B cell (primary cell): ENCODE results near the gene PLEKHJ1. TPM values are rescaled to one million over a fixed set of nuclear protein-coding genes. Genes with fewer than 3 reads are reported as not detected.

Source experiments
- ATAC-seq: fragments of 200-7000 bp; cut with Tn5 transposase; one replicate; pipeline ENCODE4 v1.10.0; 2021; ENCODE audit warnings: low read depth, mild to moderate bottlenecking, moderate number of reproducible peaks, moderate library complexity
- CTCF ChIA-PET: fragments of 350-600 bp; sonication (Branson Sonifier 250); formaldehyde crosslinking; loops from one replicate; lab custom pipeline; 2021; ENCODE audit warnings: antibody characterized with exemption, inconsistent platforms; lab: Charles Lee
- POLR2A ChIA-PET: fragments of 350-600 bp; sonication (Branson Sonifier 250); formaldehyde crosslinking; loops from one replicate; lab custom pipeline; 2021; ENCODE audit warnings: antibody characterized with exemption; lab: Charles Lee
- DNase-seq: peaks from one replicate; pipeline ENCODE4 v3.0.0; 2013
- H2AFZ ChIP-seq: 2 replicates; pipeline ENCODE4 v1.6.1; 2012; ENCODE audit warnings: mild to moderate bottlenecking, low read depth, low read length; ENCODE audit not compliant: insufficient read depth, poor library complexity, severe bottlenecking
- H3K27ac ChIP-seq, 2 donors: 1 replicate in 1 of 2; 2 replicates in 1 of 2; pipeline ENCODE4 v1.5.1; 2012 to 2013; ENCODE audit warnings: low read length in 2 of 2, mild to moderate bottlenecking in 2 of 2, moderate library complexity in 1 of 2
- H3K27me3 ChIP-seq, 4 experiments: fragments of 200-600 bp in 1 of 4; sonication (generic) in 1 of 4; replicated peaks in 1 of 4; 1 replicate in 2 of 4; 2 replicates in 2 of 4; pipeline versions ENCODE4 v1.6.1 to v1.7.0; 2013 to 2016; ENCODE audit warnings: low read length in 3 of 4, mild to moderate bottlenecking in 2 of 4, mixed read lengths in 1 of 4, moderate library complexity in 1 of 4; ENCODE audit not compliant: insufficient read depth in 4 of 4, control insufficient read depth in 3 of 4; ENCODE audit errors: control extremely low read depth in 1 of 4
- H3K36me3 ChIP-seq, 2 experiments: replicated peaks in 1 of 2; 1 replicate in 1 of 2; 2 replicates in 1 of 2; pipeline versions ENCODE4 v1.6.1 to v1.7.1; 2013; ENCODE audit warnings: low read length in 1 of 2; ENCODE audit not compliant: insufficient read depth in 2 of 2, control insufficient read depth in 1 of 2; ENCODE audit errors: control extremely low read depth in 1 of 2, extremely low read depth in 1 of 2
- H3K4me1 ChIP-seq, 2 donors: fragments of 200-600 bp in 1 of 2; sonication (generic) in 1 of 2; 1 replicate in 1 of 2; 2 replicates in 1 of 2; pipeline versions ENCODE4 v1.5.1 to v1.6.1; 2013 to 2017; ENCODE audit warnings: low read length in 2 of 2; ENCODE audit not compliant: control insufficient read depth in 2 of 2, insufficient read depth in 2 of 2
- H3K4me2 ChIP-seq: replicated peaks from 2 replicates; pipeline ENCODE3; 2012; ENCODE audit warnings: mild to moderate bottlenecking, low read depth, low read length; ENCODE audit not compliant: poor library complexity, severe bottlenecking
- H3K4me3 ChIP-seq, 5 experiments: fragments of 200-600 bp in 1 of 5; sonication (generic) in 1 of 5; 1 replicate in 3 of 5; 2 replicates in 2 of 5; pipeline versions ENCODE4 v1.5.1 to v1.7.0; 2011 to 2016; ENCODE audit warnings: low read length in 4 of 5, mild to moderate bottlenecking in 4 of 5, low read depth in 2 of 5, control low read depth in 1 of 5, moderate library complexity in 1 of 5; ENCODE audit not compliant: insufficient read depth in 1 of 5; ENCODE audit errors: control extremely low read depth in 1 of 5, extremely low read depth in 1 of 5
- H3K79me2 ChIP-seq: fragments of 200-600 bp; sonication (generic); one replicate; pipeline ENCODE4 v1.6.0; 2016; ENCODE audit warnings: low read length; ENCODE audit not compliant: control insufficient read depth, insufficient read depth
- H3K9ac ChIP-seq: fragments of 200-600 bp; sonication (generic); 2 replicates; pipeline ENCODE4 v1.6.1; 2017; ENCODE audit warnings: mild to moderate bottlenecking, low read length, moderate library complexity
- H3K9me3 ChIP-seq, 3 donors: one replicate each; pipeline versions ENCODE4 v1.6.1 to v1.7.1; 2013; ENCODE audit warnings: low read length in 2 of 3; ENCODE audit not compliant: control insufficient read depth in 2 of 3, insufficient read depth in 1 of 3; ENCODE audit errors: control extremely low read depth in 1 of 3
- H4K20me1 ChIP-seq: 2 replicates; pipeline ENCODE4 v1.6.0; 2012; ENCODE audit warnings: mild to moderate bottlenecking, low read length; ENCODE audit not compliant: insufficient read depth, control insufficient read depth, poor library complexity, severe bottlenecking
- H3K27ac Mint-ChIP-seq: one replicate; pipeline ENCODE4 v1.8.0; 2021; ENCODE audit warnings: mixed read lengths
- H3K27me3 Mint-ChIP-seq: one replicate; pipeline ENCODE4 v1.8.0; 2021; ENCODE audit warnings: mixed read lengths
- H3K4me1 Mint-ChIP-seq: one replicate; pipeline ENCODE4 v1.8.0; 2021; ENCODE audit warnings: mixed read lengths
- H3K4me3 Mint-ChIP-seq: one replicate; pipeline ENCODE4 v1.8.0; 2021; ENCODE audit warnings: mixed read lengths
- H3K9me3 Mint-ChIP-seq: one replicate; pipeline ENCODE4 v1.8.0; 2022; ENCODE audit warnings: mixed read lengths; ENCODE audit not compliant: insufficient read depth
- EZH2 ChIP-seq: IDR thresholded peaks from 2 replicates; pipeline ENCODE4 v1.6.1; 2012; ENCODE audit warnings: borderline replicate concordance, low read depth, mild to moderate bottlenecking, moderate library complexity, low read length; ENCODE audit not compliant: insufficient read depth, poor library complexity, severe bottlenecking
- WGBS: methylation state at CpG from one replicate; pipeline ENCODE4 v1.1.5; 2013; ENCODE audit warnings: missing lambda C conversion rate; ENCODE audit not compliant: insufficient coverage; 5-methylcytosine and 5-hydroxymethylcytosine counted together
- intact Hi-C: fragments of 100-400 bp; cut with micrococcal nuclease; formaldehyde crosslinking; loops from one replicate; pipeline ENCODE4 v1.10.0; 2022
- polyA plus RNA-seq: library from polyadenylated mRNA; depleted of rRNA; stranded (reverse); fragments of >200 nt; gene quantifications from 2 replicates; pipeline ENCODE4 v1.2.3, GENCODE V29; 2012
- total RNA-seq, 2 donors: library from RNA; stranded (reverse); fragments of 120-200 nt in 1 of 2; gene quantifications; 1 replicate in 1 of 2; 2 replicates in 1 of 2; pipeline versions ENCODE4 v1.2.3 to v1.2.4, GENCODE V29; 2013 to 2022
- TF ChIP-seq, protein P1 (sequence below): fragments of 200-600 bp; IDR thresholded peaks from one replicate; pipeline ENCODE4 v1.8.0; 2022; ENCODE audit warnings: antibody characterized with exemption, mild to moderate bottlenecking

Gene PLEKHJ1
- total and polyA plus RNA-seq, 2 donors (not counting 1 experiment from before 2014, with no cell fraction given) = 86.7 to 117 TPM

DNA sequence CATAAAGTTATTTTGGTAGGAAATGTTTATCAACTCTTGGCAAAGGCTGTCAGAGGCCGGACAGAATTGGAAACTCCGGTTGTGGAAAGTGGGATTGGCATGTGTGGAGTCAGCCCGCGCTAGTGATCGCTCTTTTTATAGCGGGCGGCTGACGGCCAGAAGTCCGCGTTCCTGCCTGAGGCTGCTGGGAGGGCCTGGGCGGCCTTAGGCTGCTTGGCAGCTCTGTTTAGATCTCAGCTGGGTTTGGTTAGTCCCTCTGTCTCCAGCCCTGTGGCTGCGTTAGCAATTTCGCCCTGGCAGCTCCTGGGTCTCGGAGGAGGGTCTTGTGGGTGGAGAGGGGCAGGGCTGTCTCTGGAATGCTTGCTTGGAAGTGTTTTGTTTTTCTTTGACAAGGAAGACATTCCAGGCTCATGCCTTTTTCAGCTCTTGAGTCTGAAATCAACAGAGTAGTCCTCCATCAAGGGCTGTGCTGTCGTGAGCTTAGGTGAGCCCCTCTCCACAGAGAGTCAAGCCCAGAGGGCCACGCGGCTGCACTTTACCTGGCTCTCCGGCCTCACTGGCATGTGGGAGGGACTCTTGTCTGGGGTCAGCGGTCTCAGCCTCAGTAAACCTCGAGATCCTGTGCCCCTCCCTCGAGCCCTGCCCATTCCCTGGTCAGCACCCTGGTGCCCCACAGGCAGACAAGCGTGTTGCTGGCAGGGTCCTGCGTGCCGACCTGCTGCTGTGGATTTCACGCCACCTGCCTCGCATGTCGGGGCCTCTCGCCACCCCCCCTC is 49.9 kb downstream of the PLEKHJ1 start:
- Histone ChIP-seq H3K27me3 (no peaks in the 10 kb centered on the region), H3K9me3 (peaks cover 0 to 12% (median 0%) of the 10 kb centered on the region in 3 donors), H3K4me3 (no peak overlapping the region), H3K4me2 (no peak overlapping the region), H2AFZ (no peak overlapping the region), H3K4me1 (peaks cover 30 to 40% of the 10 kb centered on the region in 2 donors), H3K36me3 (peaks cover 0 to 50% of the 10 kb centered on the region in 2 experiments), H4K20me1 (peaks cover 98% of the 10 kb centered on the region), H3K9ac (no peak overlapping the region), H3K79me2 (peaks cover 85% of the 10 kb centered on the region), H3K27ac (no peak overlapping the region)
- H3K4me3 Mint-ChIP-seq = no peak overlapping the region
- ATAC-seq (no peak), DNase-seq (no peak)
- 98% methylated on average over 28 of the region's 28 CpGs for WGBS
- H3K27ac Mint-ChIP-seq = peak overlapping the region; percentile 32
- TF ChIP-seq EZH2 = no peak
- TF ChIP-seq, protein P1, sequence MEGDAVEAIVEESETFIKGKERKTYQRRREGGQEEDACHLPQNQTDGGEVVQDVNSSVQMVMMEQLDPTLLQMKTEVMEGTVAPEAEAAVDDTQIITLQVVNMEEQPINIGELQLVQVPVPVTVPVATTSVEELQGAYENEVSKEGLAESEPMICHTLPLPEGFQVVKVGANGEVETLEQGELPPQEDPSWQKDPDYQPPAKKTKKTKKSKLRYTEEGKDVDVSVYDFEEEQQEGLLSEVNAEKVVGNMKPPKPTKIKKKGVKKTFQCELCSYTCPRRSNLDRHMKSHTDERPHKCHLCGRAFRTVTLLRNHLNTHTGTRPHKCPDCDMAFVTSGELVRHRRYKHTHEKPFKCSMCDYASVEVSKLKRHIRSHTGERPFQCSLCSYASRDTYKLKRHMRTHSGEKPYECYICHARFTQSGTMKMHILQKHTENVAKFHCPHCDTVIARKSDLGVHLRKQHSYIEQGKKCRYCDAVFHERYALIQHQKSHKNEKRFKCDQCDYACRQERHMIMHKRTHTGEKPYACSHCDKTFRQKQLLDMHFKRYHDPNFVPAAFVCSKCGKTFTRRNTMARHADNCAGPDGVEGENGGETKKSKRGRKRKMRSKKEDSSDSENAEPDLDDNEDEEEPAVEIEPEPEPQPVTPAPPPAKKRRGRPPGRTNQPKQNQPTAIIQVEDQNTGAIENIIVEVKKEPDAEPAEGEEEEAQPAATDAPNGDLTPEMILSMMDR = no peak
- POLR2A ChIA-PET = interaction anchor here (0.7 to 0.8 kb wide), 3 partner anchors 26 to 290 kb away, joined by 3 to 5 read pairs (median 3); no protein-coding TSS in a partner anchor
- CTCF ChIA-PET = interaction anchor here (0.6 to 2.5 kb wide), 3 partner anchors 9 to 32 kb away, joined by 4 to 9 read pairs (median 5); no protein-coding TSS in a partner anchor
- H3K9me3 Mint-ChIP-seq = no peaks in the 10 kb centered on the region
- H3K4me1 Mint-ChIP-seq = peaks cover 55% of the 10 kb centered on the region
- intact Hi-C loops = no loop called here
- H3K27me3 Mint-ChIP-seq = no peaks in the 10 kb centered on the region

DNA sequence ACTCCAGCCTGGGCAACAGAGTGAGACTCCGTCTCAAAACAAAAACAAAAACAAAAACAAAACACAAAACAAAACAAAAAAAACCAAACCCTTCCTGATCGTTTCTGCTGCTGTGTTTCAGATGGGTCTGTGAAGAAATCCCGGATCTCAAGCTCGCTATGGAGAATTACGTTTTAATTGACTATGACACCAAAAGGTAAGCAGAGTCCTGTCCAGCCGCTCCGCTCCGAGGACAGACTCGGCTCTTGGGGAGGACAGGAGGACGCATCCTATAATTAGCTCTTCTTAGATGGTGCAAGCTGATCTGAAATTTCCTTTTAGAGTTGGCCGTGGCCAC is 50.4 kb downstream of the PLEKHJ1 start:
- peaks cover 30 to 40% of the 10 kb centered on the region in 2 donors for H3K4me1 ChIP-seq
- no peak for DNase-seq
- H3K36me3 ChIP-seq = peaks cover 0 to 49% of the 10 kb centered on the region in 2 experiments
- peaks cover 55% of the 10 kb centered on the region for H3K4me1 Mint-ChIP-seq
- H3K9me3 ChIP-seq = peaks cover 0 to 12% (median 0%) of the 10 kb centered on the region in 3 donors
- H3K4me3 ChIP-seq = no peak overlapping the region
- no peaks in the 10 kb centered on the region for H3K27me3 Mint-ChIP-seq
- no peak overlapping the region for H3K27ac Mint-ChIP-seq
- H3K9me3 Mint-ChIP-seq = no peaks in the 10 kb centered on the region
- no peak overlapping the region for H3K4me3 Mint-ChIP-seq
- intact Hi-C loops = no loop called here
- no peak overlapping the region for H3K27ac ChIP-seq
- CTCF ChIA-PET = interaction anchor here (0.6 to 2.5 kb wide), 3 partner anchors 9 to 31 kb away, joined by 4 to 9 read pairs (median 5); no protein-coding TSS in a partner anchor
- H3K79me2 ChIP-seq = peaks cover 85% of the 10 kb centered on the region
- H2AFZ ChIP-seq = no peak overlapping the region
- H3K27me3 ChIP-seq = no peaks in the 10 kb centered on the region
- no peak for TF ChIP-seq EZH2
- TF ChIP-seq, protein P1 = no peak
- POLR2A ChIA-PET = interaction anchor here (0.7 kb wide), 2 partner anchors 25 to 291 kb away, joined by 3 to 5 read pairs; no protein-coding TSS in a partner anchor
- 91% methylated on average over 7 of the region's 11 CpGs for WGBS
- H3K4me2 ChIP-seq = no peak overlapping the region
- ATAC-seq = no peak
- peaks cover 98% of the 10 kb centered on the region for H4K20me1 ChIP-seq
- H3K9ac ChIP-seq = no peak overlapping the region
